ENCODE results near the gene TRIM2.
A peak's percentile ranks its signal among the peaks of the same experiment; 100 is the strongest.

Gene TRIM2

GRCh38 chr4:153246446-153247115 lies 42.3 kb downstream of the TRIM2 start:
- H3K4me3 ChIP-seq (ENCODE audit: low read depth, low read length), result no peak overlapping the region

GRCh38 chr4:153247116-153247490 lies 42.9 kb downstream of the TRIM2 start:
- no peak overlapping the region for H3K4me3 ChIP-seq (ENCODE audit: low read depth, low read length)

- H3K4me3 ChIP-seq (ENCODE audit: low read depth, low read length), result peak overlapping the region; percentile 54
Observed at GRCh38 chr4:153248641-153249198, 44.5 kb downstream of the TRIM2 start.

- peak overlapping the region; percentile 54 for H3K4me3 ChIP-seq (ENCODE audit: low read depth, low read length)
Observed at GRCh38 chr4:153249199-153250041, 45.2 kb downstream of the TRIM2 start.

GRCh38 chr4:153252122-153252521 lies 47.9 kb downstream of the TRIM2 start:
- H3K4me3 ChIP-seq (ENCODE audit: low read depth, low read length), result no peak overlapping the region

GRCh38 chr4:153255233-153255632 lies 51.0 kb downstream of the TRIM2 start:
- H3K4me3 ChIP-seq (ENCODE audit: low read depth, low read length), result no peak overlapping the region

- peak overlapping the region; percentile 58 for H3K4me3 ChIP-seq (ENCODE audit: low read depth, low read length)
Observed at GRCh38 chr4:153257151-153257620, 52.9 kb downstream of the TRIM2 start.

- peak overlapping the region; percentile 58 for H3K4me3 ChIP-seq (ENCODE audit: low read depth, low read length)
Observed at GRCh38 chr4:153257991-153258390, 53.7 kb downstream of the TRIM2 start.

GRCh38 chr4:153258750-153259149 lies 54.5 kb downstream of the TRIM2 start:
- peak overlapping the region; percentile 58 for H3K4me3 ChIP-seq (ENCODE audit: low read depth, low read length)

- H3K4me3 ChIP-seq (ENCODE audit: low read depth, low read length), result no peak overlapping the region
Observed at GRCh38 chr4:153259661-153260060, 55.4 kb downstream of the TRIM2 start.

GRCh38 chr4:153260132-153260531 lies 55.9 kb downstream of the TRIM2 start:
- no peak overlapping the region for H3K4me3 ChIP-seq (ENCODE audit: low read depth, low read length)

- no peak overlapping the region for H3K4me3 ChIP-seq (ENCODE audit: low read depth, low read length)
Observed at GRCh38 chr4:153260553-153261300, 56.5 kb downstream of the TRIM2 start.

GRCh38 chr4:153261461-153261860 lies 57.2 kb downstream of the TRIM2 start:
- no peak overlapping the region for H3K4me3 ChIP-seq (ENCODE audit: low read depth, low read length)

- no peak overlapping the region for H3K4me3 ChIP-seq (ENCODE audit: low read depth, low read length)
Observed at GRCh38 chr4:153261914-153262313, 57.7 kb downstream of the TRIM2 start.

- H3K4me3 ChIP-seq (ENCODE audit: low read depth, low read length), result no peak overlapping the region
Observed at GRCh38 chr4:153265306-153266047, 61.2 kb downstream of the TRIM2 start.

GRCh38 chr4:153266988-153267387 lies 62.7 kb downstream of the TRIM2 start:
- no peak overlapping the region for H3K4me3 ChIP-seq (ENCODE audit: low read depth, low read length)

GRCh38 chr4:153267890-153268289 lies 63.6 kb downstream of the TRIM2 start:
- H3K4me3 ChIP-seq (ENCODE audit: low read depth, low read length), result no peak overlapping the region

GRCh38 chr4:153268295-153268694 lies 64.1 kb downstream of the TRIM2 start:
- no peak overlapping the region for H3K4me3 ChIP-seq (ENCODE audit: low read depth, low read length)

- H3K4me3 ChIP-seq (ENCODE audit: low read depth, low read length), result no peak overlapping the region
Observed at GRCh38 chr4:153269218-153269990, 65.2 kb downstream of the TRIM2 start.

GRCh38 chr4:153270361-153270760 lies 66.1 kb downstream of the TRIM2 start:
- no peak overlapping the region for H3K4me3 ChIP-seq (ENCODE audit: low read depth, low read length)
